Epithelial cell of proximal tubule (primary cell): ENCODE data around the gene SERPINB13. TPM values are rescaled to one million over a fixed set of nuclear protein-coding genes. Genes with fewer than 3 reads are reported as not detected.

Experiments used
- DNase-seq: peaks from one replicate; pipeline ENCODE4 v3.0.0-alpha.2; 2011; ENCODE audit warnings: low read depth
- H3K4me3 ChIP-seq: 2 replicates; pipeline ENCODE4 v1.5.1; 2011; ENCODE audit warnings: low read depth, mild to moderate bottlenecking, low read length
- CTCF ChIP-seq: conservative IDR thresholded peaks from 2 replicates; pipeline ENCODE4 v1.5.1; 2012; ENCODE audit warnings: low read depth, mild to moderate bottlenecking, low read length
- total RNA-seq: library from RNA; depleted of rRNA; stranded (reverse); fragments of >200 nt; gene quantifications from 2 replicates; pipeline ENCODE4 v1.2.3, GENCODE V29; 2015

Gene SERPINB13
- total RNA-seq, 1 donor from 2014 or later: not detected

GRCh38 chr18:63586431-63586830 lies 712 bp upstream of the SERPINB13 start:
- no peak overlapping the region for H3K4me3 ChIP-seq
- DNase-seq: no peak
- TF ChIP-seq CTCF: no peak

GRCh38 chr18:63588909-63589308 lies 1.8 kb downstream of the SERPINB13 start:
- no peak for DNase-seq
- no peak overlapping the region for H3K4me3 ChIP-seq
- TF ChIP-seq CTCF: no peak

GRCh38 chr18:63590373-63590772 lies 3.2 kb downstream of the SERPINB13 start:
- peak; percentile 84 for DNase-seq
- no peak for TF ChIP-seq CTCF
- H3K4me3 ChIP-seq: no peak overlapping the region

- DNase-seq: no peak
- TF ChIP-seq CTCF: no peak
Observed at GRCh38 chr18:63590966-63591695, 4.0 kb downstream of the SERPINB13 start.

GRCh38 chr18:63591725-63592124 lies 4.6 kb downstream of the SERPINB13 start:
- H3K4me3 ChIP-seq: no peak overlapping the region
- DNase-seq: no peak
- TF ChIP-seq CTCF: no peak

More at GRCh38 chr18:63590966-63591695, 4.0 kb downstream of the SERPINB13 start:
- no peak overlapping the region for H3K4me3 ChIP-seq

GRCh38 chr18:63592471-63592870 lies 5.3 kb downstream of the SERPINB13 start:
- DNase-seq: no peak
- no peak for TF ChIP-seq CTCF
- no peak overlapping the region for H3K4me3 ChIP-seq

- no peak for TF ChIP-seq CTCF
- H3K4me3 ChIP-seq: no peak overlapping the region
- DNase-seq: no peak
Observed at GRCh38 chr18:63596964-63597363, 9.8 kb downstream of the SERPINB13 start.
